Suprapubic skin (tissue), 4 donors: ENCODE results near the gene LHX5. TPM values are rescaled to one million over a fixed set of nuclear protein-coding genes. Genes with fewer than 3 reads are reported as not detected.

ENCODE experiments used
- DNase-seq, 2 donors: peaks; one replicate each; pipeline ENCODE4 v3.0.0-alpha.2; 2019; ENCODE audit warnings: low spot score in 2 of 2
- H3K27ac ChIP-seq: fragments of 200-600 bp; sonication (generic); one replicate; pipeline ENCODE4 v1.5.1; 2019
- H3K27me3 ChIP-seq: fragments of 200-600 bp; sonication (generic); one replicate; pipeline ENCODE4 v1.5.1; 2019
- H3K36me3 ChIP-seq: fragments of 200-600 bp; sonication (generic); one replicate; pipeline ENCODE4 v1.5.1; 2019
- H3K4me1 ChIP-seq: fragments of 200-600 bp; sonication (generic); one replicate; pipeline ENCODE4 v1.5.1; 2019
- H3K4me3 ChIP-seq: fragments of 200-600 bp; sonication (generic); one replicate; pipeline ENCODE4 v1.5.1; 2019; ENCODE audit warnings: mild to moderate bottlenecking
- H3K9me3 ChIP-seq: fragments of 200-600 bp; sonication (generic); one replicate; pipeline ENCODE4 v1.5.1; 2019
- EP300 ChIP-seq: sonication (generic); formaldehyde crosslinking; IDR thresholded peaks from one replicate; pipeline ENCODE4 v1.6.1; 2017; ENCODE audit warnings: antibody characterized with exemption
- POLR2A ChIP-seq, 2 donors: fragments of 450-650 bp; IDR thresholded peaks; one replicate each; pipeline ENCODE4 v1.6.1; 2017; ENCODE audit warnings: antibody characterized with exemption in 2 of 2, mild to moderate bottlenecking in 2 of 2, moderate library complexity in 2 of 2
- POLR2AphosphoS5 ChIP-seq, 3 donors: sonication (generic); formaldehyde crosslinking; IDR thresholded peaks; one replicate each; pipeline ENCODE4 v1.6.1; 2017; ENCODE audit warnings: antibody characterized with exemption in 3 of 3
- WGBS: methylation state at CpG from one replicate; pipeline ENCODE4 v1.1.5; 2018; 5-methylcytosine and 5-hydroxymethylcytosine counted together
- total RNA-seq, 4 donors: library from RNA; depleted of rRNA; stranded (reverse); fragments of >200 nt; gene quantifications; one replicate each; pipeline ENCODE4 v1.1.0, GENCODE V29; 2016
- TF ChIP-seq, protein P1 (sequence below), 2 donors: fragments of 200-600 bp in 1 of 2; fragments of 450-650 bp in 1 of 2; sonication (generic) in 1 of 2; IDR thresholded peaks; one replicate each; pipeline ENCODE4 v1.5.1; 2016 to 2019; ENCODE audit warnings: antibody characterized with exemption in 2 of 2, mild to moderate bottlenecking in 1 of 2, moderate library complexity in 1 of 2

Gene LHX5
- total RNA-seq, 4 donors from 2014 or later: not detected

DNA sequence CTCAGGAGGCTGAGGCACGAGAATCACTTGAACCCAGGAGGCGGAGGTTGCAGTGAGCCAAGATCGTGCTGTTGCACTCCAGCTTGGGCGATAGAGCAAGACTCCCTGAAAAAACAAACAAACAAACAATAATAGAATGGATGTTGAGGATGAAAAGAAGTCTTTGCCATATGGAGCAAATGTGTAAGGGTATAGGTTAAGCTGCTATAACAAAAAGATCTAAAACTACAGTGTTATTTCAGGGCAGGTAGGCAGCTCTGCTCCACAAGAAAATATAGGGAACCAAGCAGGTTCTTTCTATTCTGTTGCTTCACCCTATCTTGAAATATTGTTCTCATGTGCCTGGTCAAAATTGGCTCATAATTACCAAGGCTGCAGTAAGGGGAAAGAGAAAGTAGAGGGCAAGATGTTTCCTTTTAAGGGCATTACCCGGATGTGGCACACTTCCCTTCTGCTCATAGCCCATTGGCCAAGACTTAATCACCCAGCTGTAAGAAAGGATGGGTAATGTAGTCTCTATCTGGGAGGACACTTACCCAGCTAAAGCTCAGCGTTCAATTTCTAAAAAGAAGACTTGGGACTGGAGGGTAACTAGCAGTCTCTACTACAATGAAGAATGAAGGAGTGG is 26.0 kb downstream of the LHX5 start:
- Histone ChIP-seq H3K27me3 (peaks cover 66% of the 10 kb centered on the region), H3K9me3 (no peaks in the 10 kb centered on the region), H3K36me3 (no peaks in the 10 kb centered on the region), H3K27ac (no peak overlapping the region), H3K4me1 (no peaks in the 10 kb centered on the region), H3K4me3 (no peak overlapping the region)
- 84% methylated on average over 6 of the region's 6 CpGs for WGBS
- no peak for DNase-seq
- TF ChIP-seq EP300 (no peak), POLR2AphosphoS5 (IDR thresholded peaks at IDR 0.05) (no peak), POLR2A (IDR thresholded peaks at IDR 0.05) (no peak)
- TF ChIP-seq, protein P1, sequence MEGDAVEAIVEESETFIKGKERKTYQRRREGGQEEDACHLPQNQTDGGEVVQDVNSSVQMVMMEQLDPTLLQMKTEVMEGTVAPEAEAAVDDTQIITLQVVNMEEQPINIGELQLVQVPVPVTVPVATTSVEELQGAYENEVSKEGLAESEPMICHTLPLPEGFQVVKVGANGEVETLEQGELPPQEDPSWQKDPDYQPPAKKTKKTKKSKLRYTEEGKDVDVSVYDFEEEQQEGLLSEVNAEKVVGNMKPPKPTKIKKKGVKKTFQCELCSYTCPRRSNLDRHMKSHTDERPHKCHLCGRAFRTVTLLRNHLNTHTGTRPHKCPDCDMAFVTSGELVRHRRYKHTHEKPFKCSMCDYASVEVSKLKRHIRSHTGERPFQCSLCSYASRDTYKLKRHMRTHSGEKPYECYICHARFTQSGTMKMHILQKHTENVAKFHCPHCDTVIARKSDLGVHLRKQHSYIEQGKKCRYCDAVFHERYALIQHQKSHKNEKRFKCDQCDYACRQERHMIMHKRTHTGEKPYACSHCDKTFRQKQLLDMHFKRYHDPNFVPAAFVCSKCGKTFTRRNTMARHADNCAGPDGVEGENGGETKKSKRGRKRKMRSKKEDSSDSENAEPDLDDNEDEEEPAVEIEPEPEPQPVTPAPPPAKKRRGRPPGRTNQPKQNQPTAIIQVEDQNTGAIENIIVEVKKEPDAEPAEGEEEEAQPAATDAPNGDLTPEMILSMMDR (IDR thresholded peaks at IDR 0.05): no peak

DNA sequence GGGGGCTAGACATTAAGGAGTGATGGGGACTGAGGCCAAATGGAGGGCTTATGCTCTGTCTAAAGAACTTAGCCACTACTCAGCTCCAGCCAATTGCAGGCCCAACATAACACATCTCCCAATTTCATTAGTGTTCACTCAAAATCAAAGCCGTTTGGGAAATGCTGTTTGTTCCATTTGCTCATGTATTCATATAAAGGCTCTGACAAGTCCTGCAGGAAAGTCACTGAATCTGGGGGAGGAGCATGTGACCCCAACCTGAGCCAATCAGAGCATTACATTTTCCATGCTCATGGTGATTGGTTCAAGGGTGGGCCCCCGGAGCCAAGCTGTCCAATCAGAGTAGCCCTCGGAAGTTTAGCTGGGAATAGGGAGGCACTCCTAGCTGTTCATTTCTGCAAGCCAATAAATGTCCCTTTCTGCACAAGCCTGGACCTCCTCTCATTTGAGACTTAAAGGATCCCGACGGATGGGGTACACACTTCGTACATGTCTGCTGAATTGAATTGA is 28.6 kb downstream of the LHX5 start:
- TF ChIP-seq POLR2AphosphoS5 (IDR thresholded peaks at IDR 0.05): no peak
- TF ChIP-seq POLR2A (IDR thresholded peaks at IDR 0.05): no peak
- TF ChIP-seq, protein P1 (IDR thresholded peaks at IDR 0.05): no peak
- no peak for TF ChIP-seq EP300
- Histone ChIP-seq H3K27ac (no peak overlapping the region), H3K27me3 (peaks cover 67% of the 10 kb centered on the region), H3K4me3 (no peak overlapping the region), H3K4me1 (no peaks in the 10 kb centered on the region), H3K9me3 (no peaks in the 10 kb centered on the region), H3K36me3 (no peaks in the 10 kb centered on the region)
- 82% methylated on average over 6 of the region's 6 CpGs for WGBS
- no peak for DNase-seq

DNA sequence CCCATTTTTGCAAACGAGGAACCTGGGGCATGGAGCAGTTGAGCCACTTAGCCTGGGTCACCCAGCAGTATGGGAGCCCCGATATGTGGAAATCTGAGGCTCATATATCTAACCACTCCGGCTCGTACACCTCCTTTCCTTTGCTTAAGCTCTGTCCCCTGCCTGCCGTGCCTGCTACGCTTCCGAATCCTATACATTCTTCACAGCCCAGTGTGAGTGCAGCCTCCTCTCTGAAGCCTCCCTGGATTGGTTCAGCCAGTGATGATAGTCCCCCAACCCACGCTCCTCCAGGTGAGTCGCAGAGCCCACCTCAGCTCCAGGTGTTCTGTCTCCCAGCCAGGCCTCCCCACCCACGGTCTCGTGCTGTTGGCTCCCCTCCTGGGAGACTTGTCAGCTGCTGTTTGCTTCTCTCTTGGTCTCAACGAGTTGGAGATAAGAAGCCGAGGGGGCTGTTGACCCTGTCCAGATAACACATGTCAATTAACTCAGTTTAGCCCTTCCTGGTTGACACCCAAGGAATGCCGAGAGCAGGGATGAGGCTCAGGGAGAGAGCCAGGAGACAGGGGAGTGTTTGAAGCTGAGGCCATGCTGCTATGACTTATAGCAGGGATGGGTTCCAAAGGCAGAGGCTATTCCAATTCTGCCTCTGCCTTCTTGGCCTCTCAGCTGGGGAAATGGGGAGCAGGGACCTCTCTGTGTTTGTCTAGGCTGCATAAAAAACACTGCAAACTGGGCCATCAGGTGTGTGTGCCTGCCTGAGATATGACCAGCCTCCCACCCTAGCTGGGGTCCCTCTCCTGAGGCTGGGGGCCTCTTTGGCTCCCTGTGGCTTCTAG is 30.5 kb downstream of the LHX5 start:
- Histone ChIP-seq H3K27ac (no peak overlapping the region), H3K9me3 (no peaks in the 10 kb centered on the region), H3K36me3 (no peaks in the 10 kb centered on the region), H3K27me3 (peaks cover 57% of the 10 kb centered on the region), H3K4me1 (no peaks in the 10 kb centered on the region), H3K4me3 (no peak overlapping the region)
- TF ChIP-seq EP300 (no peak), POLR2AphosphoS5 (IDR thresholded peaks at IDR 0.05) (no peak), POLR2A (IDR thresholded peaks at IDR 0.05) (no peak)
- TF ChIP-seq, protein P1 (IDR thresholded peaks at IDR 0.05): no peak
- 63% methylated on average over 14 of the region's 14 CpGs for WGBS
- DNase-seq: no peak

DNA sequence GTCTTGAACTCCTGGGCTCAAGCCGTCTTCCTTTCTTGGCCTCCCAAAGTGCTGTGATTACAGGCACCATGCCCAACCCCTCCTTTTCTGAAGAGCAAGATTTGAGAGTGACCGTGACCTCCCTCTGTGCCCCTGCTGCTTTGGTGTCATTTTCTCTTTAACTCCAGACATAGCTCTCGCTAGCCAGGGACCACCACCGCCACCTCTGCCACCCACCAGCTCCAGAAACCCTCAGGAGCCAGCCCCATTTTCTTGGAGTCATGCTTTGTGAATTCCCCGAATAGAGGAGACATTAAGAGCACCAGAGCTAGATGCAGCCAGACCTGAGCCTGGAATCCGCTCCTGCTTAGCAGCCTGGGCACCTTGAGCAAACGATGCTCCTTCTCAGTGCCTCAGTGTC is 31.3 kb downstream of the LHX5 start:
- Histone ChIP-seq H3K36me3 (no peaks in the 10 kb centered on the region), H3K4me3 (no peak overlapping the region), H3K27me3 (peaks cover 51% of the 10 kb centered on the region), H3K9me3 (no peaks in the 10 kb centered on the region), H3K27ac (no peak overlapping the region), H3K4me1 (no peaks in the 10 kb centered on the region)
- no peak for DNase-seq
- TF ChIP-seq, protein P1 (IDR thresholded peaks at IDR 0.05): no peak
- TF ChIP-seq POLR2A (IDR thresholded peaks at IDR 0.05) (no peak), EP300 (no peak), POLR2AphosphoS5 (IDR thresholded peaks at IDR 0.05) (no peak)
- 74% methylated on average over 7 of the region's 7 CpGs for WGBS

DNA sequence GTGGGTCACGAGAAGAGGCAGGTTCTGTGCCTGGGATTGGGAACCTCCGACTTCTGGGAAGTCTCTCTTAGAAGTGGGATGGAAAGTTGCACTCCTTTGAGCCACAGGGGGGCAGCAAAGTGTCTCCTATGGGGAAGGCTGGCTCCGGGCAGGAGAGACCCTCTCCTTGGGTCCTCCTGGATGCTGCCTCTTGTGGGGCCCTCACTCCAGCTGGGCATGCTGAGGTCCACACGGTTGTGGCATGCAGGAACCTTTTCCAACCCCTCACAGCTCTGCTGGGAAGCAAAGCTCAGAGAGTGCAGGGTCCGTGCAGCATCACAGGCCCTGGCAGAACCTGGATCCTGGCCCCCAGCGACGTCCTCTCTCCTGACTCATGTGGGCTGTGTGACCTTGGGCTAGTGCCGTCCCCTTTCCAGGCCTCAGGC is 32.1 kb downstream of the LHX5 start:
- Histone ChIP-seq H3K27ac (no peak overlapping the region), H3K36me3 (no peaks in the 10 kb centered on the region), H3K4me3 (no peak overlapping the region), H3K4me1 (no peaks in the 10 kb centered on the region), H3K9me3 (no peaks in the 10 kb centered on the region), H3K27me3 (peaks cover 47% of the 10 kb centered on the region)
- no peak for DNase-seq
- WGBS: 46% methylated on average over 7 of the region's 8 CpGs
- TF ChIP-seq, protein P1 (IDR thresholded peaks at IDR 0.05): peak in 1 of 2 donors; percentile 22
- TF ChIP-seq POLR2A (IDR thresholded peaks at IDR 0.05): no peak
